ENCODE measurements around the gene EBI3. TPM values are rescaled to one million over a fixed set of nuclear protein-coding genes. Genes with fewer than 3 reads are reported as not detected.

The EBI3 gene
- total and polyA plus RNA-seq, 2 of the 13 experiments (the other 11 are each of a cell fraction or from before 2014, with no cell fraction given), result 3.4 TPM; not detected in 1

GRCh38 chr19:4234142-4234861, 5.0 kb downstream of the EBI3 start (continued):
- TF ChIP-seq FOXP4 (CRISPR knock-in tag; IDR thresholded peaks at IDR 0.05) (peak; percentile 86), NR2F6 (IDR thresholded peaks at IDR 0.05) (peak; percentile 60), NR2F6 (CRISPR knock-in tag; IDR thresholded peaks at IDR 0.05) (peak; percentile 79), GABPA (IDR thresholded peaks at IDR 0.05; ENCODE audit: low read depth, low read length) (no peak), GABPA (CRISPR knock-in tag; IDR thresholded peaks at IDR 0.05; ENCODE audit: low read depth) (peak; percentile 29; the same call in 1 of the 2 replicates), ZNF746 (CRISPR knock-in tag; IDR thresholded peaks at IDR 0.05) (0 out of 2 replicates have a peak, but pooled peaks have one; percentile 9), FOXO1 (CRISPR knock-in tag; IDR thresholded peaks at IDR 0.05) (peak; percentile 66; the same call in 1 of the 2 replicates), ZFP37 (CRISPR knock-in tag; IDR thresholded peaks at IDR 0.05; ENCODE audit: borderline replicate concordance) (0 out of 2 replicates have a peak, but pooled peaks have one; percentile 27), ZNF282 (IDR thresholded peaks at IDR 0.05; ENCODE audit: partially characterized antibody) (no peak), ZNF784 (CRISPR knock-in tag; IDR thresholded peaks at IDR 0.05; ENCODE audit: borderline replicate concordance) (no peak), SAFB2 (CRISPR knock-in tag; IDR thresholded peaks at IDR 0.05; ENCODE audit: borderline replicate concordance, low read depth) (no peak), ELF1 (CRISPR knock-in tag; IDR thresholded peaks at IDR 0.05) (peak; percentile 41; the same call in 1 of the 2 replicates), ZNF724P (CRISPR knock-in tag; IDR thresholded peaks at IDR 0.05; ENCODE audit: borderline replicate concordance) (no peak), KAT2B (IDR thresholded peaks at IDR 0.05; ENCODE audit: borderline replicate concordance, low read depth, low read length) (no peak), ZNF17 (CRISPR knock-in tag; IDR thresholded peaks at IDR 0.05) (no peak), GMEB1 (CRISPR knock-in tag; IDR thresholded peaks at IDR 0.05; ENCODE audit: borderline replicate concordance) (no peak), HDAC1 (CRISPR knock-in tag; IDR thresholded peaks at IDR 0.05) (no peak; the same call in 1 of the 2 replicates), SALL1 (CRISPR knock-in tag; IDR thresholded peaks at IDR 0.05) (peak; percentile 63), ZNF235 (CRISPR knock-in tag; IDR thresholded peaks at IDR 0.05; ENCODE audit: borderline replicate concordance) (no peak), MED13 (CRISPR knock-in tag; IDR thresholded peaks at IDR 0.05) (no peak), ZNF776 (CRISPR knock-in tag; IDR thresholded peaks at IDR 0.05) (no peak), MAZ (IDR thresholded peaks at IDR 0.05; ENCODE audit: borderline replicate concordance, low read depth, low read length) (no peak), MAZ (CRISPR knock-in tag; IDR thresholded peaks at IDR 0.05; ENCODE audit: low read depth) (no peak; the same call in 1 of the 2 replicates), ZNF546 (CRISPR knock-in tag; conservative IDR thresholded peaks at IDR 0.05) (no peak), CHCHD3 (CRISPR knock-in tag; IDR thresholded peaks at IDR 0.05) (no peak), ASH2L (IDR thresholded peaks at IDR 0.05; ENCODE audit: insufficient read length, low read depth, low read length) (no peak), POLR2A (IDR thresholded peaks at IDR 0.05; ENCODE audit: insufficient read depth in 1 of 2, low read depth in 2 of 2, low read length in 2 of 2) (no peak), LCORL (IDR thresholded peaks at IDR 0.05) (no peak), LCORL (CRISPR knock-in tag; IDR thresholded peaks at IDR 0.05) (peak; percentile 74), KDM2A (CRISPR knock-in tag; IDR thresholded peaks at IDR 0.05; ENCODE audit: borderline replicate concordance, low read depth) (no peak)
